ENCODE data around the gene CUEDC1. TPM values are rescaled to one million over a fixed set of nuclear protein-coding genes. Genes with fewer than 3 reads are reported as not detected.
"Not testable (repeated sequence)": the region's sequence is repeated elsewhere in the genome, so short reads cannot be mapped to it uniquely, and the experiment has no call there.

Gene CUEDC1
- total and polyA plus RNA-seq, 2 experiments from 2014 or later = 11.1 to 13.6 TPM

GRCh38 chr17:57925361-57925990, 29.7 kb downstream of the CUEDC1 start:
- H3K9me3 ChIP-seq (ENCODE audit: low read depth) = no peaks in the 10 kb centered on the region
- H4K20me1 ChIP-seq (ENCODE audit: insufficient read depth) = 0 out of 2 replicates have a peak, but pooled peaks cover under 1% of the 10 kb centered on the region
- H3K4me1 ChIP-seq (ENCODE audit: insufficient read depth) = peaks cover 21% of the 10 kb centered on the region
- no peak overlapping the region for H3K4me3 ChIP-seq
- 89 to 93% methylated on average over 9 of the region's 9 CpGs for WGBS, 2 experiments (ENCODE audit: low coverage in 1 of 2, low lambda C conversion rate in 2 of 2, missing lambda C conversion rate in 2 of 2)
- peaks cover 99% of the 10 kb centered on the region for H3K79me2 ChIP-seq (ENCODE audit: insufficient read depth)
- H2AFZ ChIP-seq = no peak overlapping the region
- H3F3A ChIP-seq (ENCODE audit: insufficient read depth) = no peaks in the 10 kb centered on the region
- no peak overlapping the region for H3K4me2 ChIP-seq (ENCODE audit: unreplicated experiment)
- no peak for DNase-seq
- no peaks in the 10 kb centered on the region for H3K36me3 ChIP-seq (ENCODE audit: low read depth)
- H3K27me3 ChIP-seq (replicated peaks; ENCODE audit: insufficient read depth) = no peaks in the 10 kb centered on the region
- in situ Hi-C loops (cut with MboI) = no loop called here
- no peak overlapping the region for H3K27ac ChIP-seq
- TF ChIP-seq EZH2phosphoT487 (IDR thresholded peaks at IDR 0.05; ENCODE audit: insufficient read depth, low read depth) (no peak), EZH2 (IDR thresholded peaks at IDR 0.05; ENCODE audit: insufficient read depth, poor library complexity, severe bottlenecking) (no peak)
- H3K9me2 ChIP-seq (ENCODE audit: insufficient read depth) = no peaks in the 10 kb centered on the region
- no peak overlapping the region for H3K9ac ChIP-seq

DNA sequence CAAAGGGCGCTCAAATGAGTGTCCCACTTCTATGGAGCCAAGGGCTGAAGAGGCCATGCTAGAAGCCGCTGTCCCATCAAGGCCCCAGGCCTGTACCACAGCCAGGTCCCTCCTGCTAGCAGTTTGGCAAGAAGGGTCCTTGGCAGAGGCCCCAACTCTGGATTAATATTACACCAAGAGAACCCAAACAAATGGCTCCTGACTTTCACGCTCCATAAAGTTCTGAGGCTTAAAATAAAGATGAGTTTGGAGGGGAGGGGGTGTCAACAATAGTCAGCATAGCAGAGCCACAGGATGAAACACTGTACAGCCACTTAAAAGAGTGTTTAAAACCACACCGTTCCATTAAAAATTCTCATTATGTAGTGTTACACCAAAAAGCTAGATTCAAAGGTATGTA, 30.5 kb downstream of the CUEDC1 start:
- TF ChIP-seq EZH2phosphoT487 (IDR thresholded peaks at IDR 0.05; ENCODE audit: insufficient read depth, low read depth) (no peak), EZH2 (IDR thresholded peaks at IDR 0.05; ENCODE audit: insufficient read depth, poor library complexity, severe bottlenecking) (no peak)
- H3K79me2 ChIP-seq (ENCODE audit: insufficient read depth) = peaks cover 99% of the 10 kb centered on the region
- no peak overlapping the region for H3K4me2 ChIP-seq (ENCODE audit: unreplicated experiment)
- no peaks in the 10 kb centered on the region for H3K36me3 ChIP-seq (ENCODE audit: low read depth)
- no peak overlapping the region for H3K4me3 ChIP-seq
- H2AFZ ChIP-seq = no peak overlapping the region
- H3K4me1 ChIP-seq (ENCODE audit: insufficient read depth) = peaks cover 21% of the 10 kb centered on the region
- no peak overlapping the region for H3K9ac ChIP-seq
- H3F3A ChIP-seq (ENCODE audit: insufficient read depth) = no peaks in the 10 kb centered on the region
- 95 to 99% methylated on average over 4 of the region's 4 CpGs for WGBS, 2 experiments (ENCODE audit: low coverage in 1 of 2, low lambda C conversion rate in 2 of 2, missing lambda C conversion rate in 2 of 2)
- in situ Hi-C loops (cut with MboI) = no loop called here
- no peaks in the 10 kb centered on the region for H3K27me3 ChIP-seq (replicated peaks; ENCODE audit: insufficient read depth)
- no peaks in the 10 kb centered on the region for H4K20me1 ChIP-seq (ENCODE audit: insufficient read depth)
- no peaks in the 10 kb centered on the region for H3K9me2 ChIP-seq (ENCODE audit: insufficient read depth)
- H3K9me3 ChIP-seq (ENCODE audit: low read depth) = no peaks in the 10 kb centered on the region
- H3K27ac ChIP-seq = no peak overlapping the region
- no peak for DNase-seq

GRCh38 chr17:57923182-57923872, 31.9 kb downstream of the CUEDC1 start:
- H3K9ac ChIP-seq = no peak overlapping the region
- H3K4me3 ChIP-seq = no peak overlapping the region
- H3K4me2 ChIP-seq (ENCODE audit: unreplicated experiment) = no peak overlapping the region
- H4K20me1 ChIP-seq (ENCODE audit: insufficient read depth) = no peaks in the 10 kb centered on the region
- DNase-seq = no peak
- H3K79me2 ChIP-seq (ENCODE audit: insufficient read depth) = peaks cover 99% of the 10 kb centered on the region
- H3K27me3 ChIP-seq (replicated peaks; ENCODE audit: insufficient read depth) = no peaks in the 10 kb centered on the region
- no peaks in the 10 kb centered on the region for H3F3A ChIP-seq (ENCODE audit: insufficient read depth)
- 97 to 99% methylated on average over 5 of the region's 5 CpGs for WGBS, 2 experiments (ENCODE audit: low coverage in 1 of 2, low lambda C conversion rate in 2 of 2, missing lambda C conversion rate in 2 of 2)
- H3K27ac ChIP-seq = no peak overlapping the region
- no peaks in the 10 kb centered on the region for H3K36me3 ChIP-seq (ENCODE audit: low read depth)
- no peaks in the 10 kb centered on the region for H3K9me2 ChIP-seq (ENCODE audit: insufficient read depth)
- in situ Hi-C loops (cut with MboI) = no loop called here
- H3K9me3 ChIP-seq (ENCODE audit: low read depth) = no peaks in the 10 kb centered on the region
- peaks cover 22% of the 10 kb centered on the region for H3K4me1 ChIP-seq (ENCODE audit: insufficient read depth)
- TF ChIP-seq EZH2phosphoT487 (IDR thresholded peaks at IDR 0.05; ENCODE audit: insufficient read depth, low read depth) (no peak), EZH2 (IDR thresholded peaks at IDR 0.05; ENCODE audit: insufficient read depth, poor library complexity, severe bottlenecking) (no peak)
- H2AFZ ChIP-seq = no peak overlapping the region

DNA sequence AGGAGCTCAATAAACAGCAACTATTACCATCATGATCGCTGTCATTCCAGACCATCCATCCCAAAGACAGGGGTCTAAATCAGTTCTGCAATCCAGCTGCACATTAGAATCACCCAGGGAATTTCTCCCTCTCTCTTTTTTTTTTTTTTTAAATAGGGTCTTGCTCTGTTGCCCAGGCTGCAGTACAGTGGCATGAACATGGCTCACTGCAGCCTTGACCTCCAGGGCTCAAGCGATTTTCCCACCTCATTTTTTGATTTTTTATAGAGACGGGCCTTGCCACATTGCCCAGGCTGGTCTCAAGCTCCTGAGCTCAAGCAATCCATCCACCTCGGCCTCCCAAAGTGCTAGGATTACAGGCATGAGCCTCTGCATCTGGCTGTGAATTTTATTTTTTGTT, 32.5 kb downstream of the CUEDC1 start:
- H3K79me2 ChIP-seq (ENCODE audit: insufficient read depth) = peaks cover 97% of the 10 kb centered on the region
- H3K9ac ChIP-seq; H3K9me3 ChIP-seq (ENCODE audit: low read depth); H3K27ac ChIP-seq; H4K20me1 ChIP-seq (ENCODE audit: insufficient read depth); H3K4me3 ChIP-seq; H3K9me2 ChIP-seq (ENCODE audit: insufficient read depth); DNase-seq; H3K4me2 ChIP-seq (ENCODE audit: unreplicated experiment); H2AFZ ChIP-seq; H3K36me3 ChIP-seq (ENCODE audit: low read depth); in situ Hi-C loops (cut with MboI); H3F3A ChIP-seq (ENCODE audit: insufficient read depth); H3K27me3 ChIP-seq (replicated peaks; ENCODE audit: insufficient read depth): not testable (repeated sequence)
- peaks cover 28% of the 10 kb centered on the region for H3K4me1 ChIP-seq (ENCODE audit: insufficient read depth)
- 93 to 97% methylated on average over 4 of the region's 4 CpGs for WGBS, 2 experiments (ENCODE audit: low coverage in 1 of 2, low lambda C conversion rate in 2 of 2, missing lambda C conversion rate in 2 of 2)
